Measurements from ENCODE around the gene SLC35G6. TPM values are rescaled to one million over a fixed set of nuclear protein-coding genes. Genes with fewer than 3 reads are reported as not detected.

Gene SLC35G6
- total RNA-seq, 1 donor from 2014 or later, result not detected

- Mint-ChIP-seq H3K4me1 (no peaks in the 10 kb centered on the region), H3K36me3 (peaks cover 53% of the 10 kb centered on the region), H3K4me3 (no peak overlapping the region), H3K27me3 (ENCODE audit: insufficient read depth, low read depth) (peaks cover 2% of the 10 kb centered on the region), H3K27ac (no peak overlapping the region), H3K9me3 (no peaks in the 10 kb centered on the region)
- no peak for TF ChIP-seq EZH2 (IDR thresholded peaks at IDR 0.05)
- peak; percentile 49 for TF ChIP-seq CTCF (IDR thresholded peaks at IDR 0.05)
- Histone ChIP-seq H3K36me3 (peaks cover 18% of the 10 kb centered on the region), H3K4me1 (no peaks in the 10 kb centered on the region), H3K9me3 (ENCODE audit: low read depth) (no peaks in the 10 kb centered on the region), H3K79me2 (ENCODE audit: low read depth) (no peaks in the 10 kb centered on the region), H3K4me3 (no peak overlapping the region), H3K4me2 (no peak overlapping the region), H4K20me1 (ENCODE audit: low read depth) (peaks cover 14% of the 10 kb centered on the region), H3K27ac (no peak overlapping the region), H3K9ac (no peak overlapping the region), H3K27me3 (no peaks in the 10 kb centered on the region), H3F3A (ENCODE audit: low read depth) (peaks cover 10% of the 10 kb centered on the region), H2AFZ (replicated peaks) (no peak overlapping the region)
- DNase-seq (ENCODE audit: low spot score), result peak; percentile 48
These were observed 21.7 kb downstream of the SLC35G6 start for GRCh38 chr17:7502987-7503386.

- Histone ChIP-seq H3K9me3 (ENCODE audit: low read depth) (no peaks in the 10 kb centered on the region), H3K4me2 (no peak overlapping the region), H2AFZ (replicated peaks) (no peak overlapping the region), H3K79me2 (ENCODE audit: low read depth) (no peaks in the 10 kb centered on the region), H3K27me3 (no peaks in the 10 kb centered on the region), H3K27ac (no peak overlapping the region), H3K9ac (no peak overlapping the region), H3F3A (ENCODE audit: low read depth) (peaks cover 10% of the 10 kb centered on the region), H4K20me1 (ENCODE audit: low read depth) (peaks cover 14% of the 10 kb centered on the region), H3K4me1 (no peaks in the 10 kb centered on the region), H3K36me3 (peaks cover 18% of the 10 kb centered on the region), H3K4me3 (no peak overlapping the region)
- Mint-ChIP-seq H3K4me1 (no peaks in the 10 kb centered on the region), H3K9me3 (no peaks in the 10 kb centered on the region), H3K27ac (no peak overlapping the region), H3K27me3 (ENCODE audit: insufficient read depth, low read depth) (peaks cover 2% of the 10 kb centered on the region), H3K36me3 (peaks cover 53% of the 10 kb centered on the region), H3K4me3 (no peak overlapping the region)
- no peak for DNase-seq (ENCODE audit: low spot score)
- no peak for TF ChIP-seq EZH2phosphoT487 (IDR thresholded peaks at IDR 0.05)
- no peak for TF ChIP-seq EZH2 (IDR thresholded peaks at IDR 0.05)
These were observed 22.3 kb downstream of the SLC35G6 start for GRCh38 chr17:7503521-7503920.

GRCh38 chr17:7508145-7508544, 26.9 kb downstream of the SLC35G6 start:
- Mint-ChIP-seq H3K4me1 (no peaks in the 10 kb centered on the region), H3K36me3 (peaks cover 52% of the 10 kb centered on the region), H3K27me3 (ENCODE audit: insufficient read depth, low read depth) (peaks cover 4% of the 10 kb centered on the region), H3K27ac (no peak overlapping the region), H3K9me3 (no peaks in the 10 kb centered on the region), H3K4me3 (no peak overlapping the region)
- Histone ChIP-seq H3K27ac (no peak overlapping the region), H4K20me1 (ENCODE audit: low read depth) (peaks cover 6% of the 10 kb centered on the region), H3K79me2 (ENCODE audit: low read depth) (no peaks in the 10 kb centered on the region), H3K4me3 (no peak overlapping the region), H3K27me3 (no peaks in the 10 kb centered on the region), H3K36me3 (peaks cover 18% of the 10 kb centered on the region), H2AFZ (replicated peaks) (no peak overlapping the region), H3K4me1 (no peaks in the 10 kb centered on the region), H3K9ac (no peak overlapping the region), H3K4me2 (no peak overlapping the region), H3K9me3 (ENCODE audit: low read depth) (no peaks in the 10 kb centered on the region), H3F3A (ENCODE audit: low read depth) (peaks cover 10% of the 10 kb centered on the region)
- DNase-seq (ENCODE audit: low spot score), result no peak
- no peak for TF ChIP-seq CTCF (IDR thresholded peaks at IDR 0.05)
- no peak for TF ChIP-seq EZH2 (IDR thresholded peaks at IDR 0.05)
- no peak for TF ChIP-seq EZH2phosphoT487 (IDR thresholded peaks at IDR 0.05)

- H3K4me2 ChIP-seq, result no peak overlapping the region
- Mint-ChIP-seq H3K27me3 (ENCODE audit: insufficient read depth, low read depth) (peaks cover 7% of the 10 kb centered on the region), H3K4me1 (no peaks in the 10 kb centered on the region), H3K36me3 (peaks cover 50% of the 10 kb centered on the region), H3K4me3 (no peak overlapping the region), H3K9me3 (no peaks in the 10 kb centered on the region), H3K27ac (no peak overlapping the region)
- no peaks in the 10 kb centered on the region for H3K27me3 ChIP-seq
- no peaks in the 10 kb centered on the region for H3K9me3 ChIP-seq (ENCODE audit: low read depth)
- no peak overlapping the region for H3K9ac ChIP-seq
- no peaks in the 10 kb centered on the region for H3K4me1 ChIP-seq
- H3K36me3 ChIP-seq, result peaks cover 18% of the 10 kb centered on the region
- H4K20me1 ChIP-seq (ENCODE audit: low read depth), result peaks cover 11% of the 10 kb centered on the region
- no peak for TF ChIP-seq CTCF (IDR thresholded peaks at IDR 0.05)
- no peak for TF ChIP-seq EZH2 (IDR thresholded peaks at IDR 0.05)
- TF ChIP-seq EZH2phosphoT487 (IDR thresholded peaks at IDR 0.05), result no peak
- H3K4me3 ChIP-seq, result no peak overlapping the region
- H3F3A ChIP-seq (ENCODE audit: low read depth), result peaks cover 14% of the 10 kb centered on the region
- DNase-seq (ENCODE audit: low spot score), result no peak
- H2AFZ ChIP-seq (replicated peaks), result no peak overlapping the region
- H3K79me2 ChIP-seq (ENCODE audit: low read depth), result no peaks in the 10 kb centered on the region
- no peak overlapping the region for H3K27ac ChIP-seq
These were observed 27.6 kb downstream of the SLC35G6 start for GRCh38 chr17:7508846-7509245.
